ENCODE measurements around the gene IL5.

- TF ChIP-seq CTCF (IDR thresholded peaks at IDR 0.05) = no peak
- TF ChIP-seq POLR2A (IDR thresholded peaks at IDR 0.05) = no peak
Measured at GRCh38 chr5:132557478-132558172, 14.3 kb upstream of the IL5 start.
